Psoas muscle (tissue), 8 donors: ENCODE data around the gene CAST. TPM values are rescaled to one million over a fixed set of nuclear protein-coding genes. Genes with fewer than 3 reads are reported as not detected.
A peak's percentile ranks its signal among the peaks of the same experiment; 100 is the strongest.

ENCODE experiments used
- ATAC-seq, 4 donors: fragments of 200-7000 bp; cut with Tn5 transposase; one replicate each; pipeline ENCODE4 v1.9.1; 2020; ENCODE audit warnings: moderate library complexity in 3 of 4, mild to moderate bottlenecking in 2 of 4
- DNase-seq, 2 donors: peaks; one replicate each; pipeline ENCODE4 v3.0.0-alpha.2; 2020
- H3K27ac ChIP-seq: fragments of 200-600 bp; one replicate; pipeline ENCODE4 v1.8.0; 2022
- H3K27me3 ChIP-seq, 3 donors: fragments of 200-600 bp in 1 of 3; one replicate each; pipeline versions ENCODE4 v1.6.1 to v1.8.0; 2013 to 2022; ENCODE audit warnings: low read length in 2 of 3, mild to moderate bottlenecking in 2 of 3, moderate library complexity in 1 of 3; ENCODE audit not compliant: insufficient read depth in 3 of 3
- H3K36me3 ChIP-seq, 2 donors: fragments of 200-600 bp in 1 of 2; one replicate each; pipeline versions ENCODE4 v1.6.1 to v1.8.0; 2013 to 2022; ENCODE audit warnings: low read depth in 1 of 2, mild to moderate bottlenecking in 1 of 2, moderate library complexity in 1 of 2; ENCODE audit not compliant: insufficient read depth in 1 of 2
- H3K4me1 ChIP-seq: fragments of 200-600 bp; one replicate; pipeline ENCODE4 v1.8.0; 2022
- H3K4me3 ChIP-seq: fragments of 200-600 bp; one replicate; pipeline ENCODE4 v1.8.0; 2022; ENCODE audit warnings: mild to moderate bottlenecking
- H3K9me3 ChIP-seq: fragments of 200-600 bp; one replicate; pipeline ENCODE4 v1.8.0; 2022
- CTCF ChIP-seq: fragments of 200-600 bp; IDR thresholded peaks from one replicate; pipeline ENCODE4 v1.8.0; 2022; ENCODE audit warnings: antibody characterized with exemption
- WGBS, 3 donors: extraction: QIAGEN DNeasy Blood & Tissue Kit; methylation state at CpG; one replicate each; pipeline versions ENCODE4 v1.1.6 to v1.1.7; 2013; 5-methylcytosine and 5-hydroxymethylcytosine counted together
- intact Hi-C, 2 donors: fragments of 100-400 bp; cut with DNase I; formaldehyde crosslinking; loops; one replicate each; pipeline versions ENCODE4 v1.11.0 to v1.14.2; 2022
- polyA plus RNA-seq, 3 donors: library from polyadenylated mRNA; stranded (reverse); fragments of 200-250 nt; gene quantifications; one replicate each; pipeline ENCODE4 v1.2.3, GENCODE V29; 2013
- total RNA-seq, 4 donors: library from RNA; stranded (reverse); fragmentation: NEBNext Ultra II Directional in 2 of 4; extraction: Animal tissue kit (Norgen Biotek cat#: 25700) in 2 of 4; gene quantifications; one replicate each; pipeline versions ENCODE4 v1.2.1 to v1.2.4, GENCODE V29; 2021 to 2023
- donor health status: healthy with polysubstance abuse.
- donor health status: DM: no; HTN: no; CAD: no; lungs with moderate emphysema.
- donor health status: Bipolar disorder and iron deficiency.
- donor health status: healthy.
- donor health status: DM: yes; HTN: yes; CAD: no.
- donor health status: DM: no; HTN: no; CAD: no.
- donor health status: DM: no; HTN: no; CAD: no.
- donor health status: DM: yes; HTN: yes; CAD: no.

Gene CAST
- total and polyA plus RNA-seq, 7 donors = 193 to 447 (median 312) TPM

- no peak for TF ChIP-seq CTCF
- intact Hi-C loops = loop anchor here in 1 of 2 donors (5.0 kb wide), 1 partner anchor 41 kb away; no protein-coding TSS in a partner anchor
- no peaks in the 10 kb centered on the region for H3K27me3 ChIP-seq
- no peaks in the 10 kb centered on the region for H3K36me3 ChIP-seq
- ATAC-seq = peak in 1 of 4 donors; percentile 7
- peak overlapping the region; percentile 98 for H3K27ac ChIP-seq
- DNase-seq = peak; percentile 13 to 52
- H3K4me3 ChIP-seq = peak overlapping the region; percentile 96
- 14 to 19% (median 15%) methylated on average over 23 of the region's 23 CpGs for WGBS, 3 donors
- H3K9me3 ChIP-seq = no peaks in the 10 kb centered on the region
- peaks cover 12% of the 10 kb centered on the region for H3K4me1 ChIP-seq
Observed at GRCh38 chr5:96660971-96661854, 963 bp upstream of the CAST start.

GRCh38 chr5:96662725-96663518, 746 bp downstream of the CAST start:
- H3K9me3 ChIP-seq = no peaks in the 10 kb centered on the region
- H3K4me3 ChIP-seq = peak overlapping the region; percentile 96
- ATAC-seq (peak; percentile 93 to 96 (median 94)), DNase-seq (peak; percentile 92 to 96)
- 0 to 1% (median 0%) methylated on average over 49 to 60 of the region's 60 CpGs for WGBS, 3 donors
- intact Hi-C loops = loop anchor here (2.0 to 5.0 kb wide), 2 partner anchors 38 to 39 kb away; no protein-coding TSS in a partner anchor
- no peak for TF ChIP-seq CTCF
- H3K4me1 ChIP-seq = peaks cover 12% of the 10 kb centered on the region
- no peaks in the 10 kb centered on the region for H3K27me3 ChIP-seq
- peak overlapping the region; percentile 98 for H3K27ac ChIP-seq
- no peaks in the 10 kb centered on the region for H3K36me3 ChIP-seq

- Histone ChIP-seq H3K27me3 (no peaks in the 10 kb centered on the region), H3K4me1 (peaks cover 13% of the 10 kb centered on the region), H3K4me3 (peak overlapping the region; percentile 96), H3K27ac (peak overlapping the region; percentile 98), H3K9me3 (no peaks in the 10 kb centered on the region), H3K36me3 (no peaks in the 10 kb centered on the region)
- 20 to 42% (median 28%) methylated on average over 6 of the region's 6 CpGs for WGBS, 3 donors
- ATAC-seq = no peak
- no peak for TF ChIP-seq CTCF
- intact Hi-C loops = loop anchor here (2.0 to 5.0 kb wide), 2 partner anchors 37 to 39 kb away; no protein-coding TSS in a partner anchor
- DNase-seq = no peak
Observed at GRCh38 chr5:96663608-96664007, 1.4 kb downstream of the CAST start.

GRCh38 chr5:96664669-96665068, 2.5 kb downstream of the CAST start:
- H3K27me3 ChIP-seq = no peaks in the 10 kb centered on the region
- intact Hi-C loops = loop anchor here in 1 of 2 donors (5.0 kb wide), 1 partner anchor 38 kb away; no protein-coding TSS in a partner anchor
- no peak for TF ChIP-seq CTCF
- H3K4me1 ChIP-seq = peaks cover 18% of the 10 kb centered on the region
- H3K27ac ChIP-seq = no peak overlapping the region
- DNase-seq (no peak), ATAC-seq (no peak)
- H3K36me3 ChIP-seq = no peaks in the 10 kb centered on the region
- H3K4me3 ChIP-seq = no peak overlapping the region
- no peaks in the 10 kb centered on the region for H3K9me3 ChIP-seq
